ENCODE measurements around the gene TMTC1.

- TF ChIP-seq CTCF (IDR thresholded peaks at IDR 0.05; ENCODE audit: poor library complexity) (no peak), EZH2phosphoT487 (IDR thresholded peaks at IDR 0.05; ENCODE audit: low read depth, severe bottlenecking, unreplicated experiment) (no peak), EZH2 (IDR thresholded peaks at IDR 0.05; ENCODE audit: borderline replicate concordance) (no peak)
Measured at GRCh38 chr12:29682088-29682487, 101.7 kb downstream of the TMTC1 start.

Measured in hepatocyte (in vitro differentiated cells).